Heart left ventricle (tissue), 16 donors: ENCODE results near the gene ANKRD17. TPM values are rescaled to one million over a fixed set of nuclear protein-coding genes. Genes with fewer than 3 reads are reported as not detected.

Experiments
- ATAC-seq, 4 donors: fragments of 200-7000 bp; cut with Tn5 transposase; one replicate each; pipeline ENCODE4 v1.9.1; 2020 to 2022; ENCODE audit warnings: moderate library complexity in 4 of 4, mild to moderate bottlenecking in 3 of 4, moderate number of reproducible peaks in 1 of 4
- DNase-seq, 5 donors: peaks; one replicate each; pipeline ENCODE4 v3.0.0-alpha.2; 2020
- H3K27ac ChIP-seq, 12 donors: fragments of 200-600 bp; sonication (generic) in 4 of 12; one replicate each; pipeline versions ENCODE4 v1.5.0 to v1.8.0; 2016 to 2022; ENCODE audit warnings: mild to moderate bottlenecking in 2 of 12
- H3K27me3 ChIP-seq, 9 donors: fragments of 200-600 bp; sonication (generic) in 2 of 9; one replicate each; pipeline versions ENCODE4 v1.5.1 to v1.8.0; 2016 to 2022; ENCODE audit warnings: mild to moderate bottlenecking in 3 of 9
- H3K36me3 ChIP-seq, 9 donors: fragments of 200-600 bp; sonication (generic) in 2 of 9; one replicate each; pipeline versions ENCODE4 v1.5.0 to v1.8.0; 2018 to 2022; ENCODE audit warnings: mild to moderate bottlenecking in 2 of 9
- H3K4me1 ChIP-seq, 12 donors: fragments of 200-600 bp; sonication (generic) in 4 of 12; one replicate each; pipeline versions ENCODE4 v1.5.0 to v1.8.0; 2016 to 2022; ENCODE audit warnings: mild to moderate bottlenecking in 3 of 12
- H3K4me3 ChIP-seq, 12 donors: fragments of 200-600 bp; sonication (generic) in 4 of 12; one replicate each; pipeline versions ENCODE4 v1.5.0 to v1.8.0; 2017 to 2022; ENCODE audit warnings: mild to moderate bottlenecking in 9 of 12, moderate library complexity in 4 of 12
- H3K9me3 ChIP-seq, 12 donors: fragments of 200-600 bp; sonication (generic) in 4 of 12; one replicate each; pipeline versions ENCODE4 v1.5.0 to v1.8.0; 2016 to 2022; ENCODE audit warnings: mild to moderate bottlenecking in 1 of 12
- POLR2A ChIP-seq, 2 donors: fragments of 450-650 bp; IDR thresholded peaks; one replicate each; pipeline ENCODE4 v1.6.1; 2017; ENCODE audit warnings: antibody characterized with exemption in 2 of 2, mild to moderate bottlenecking in 2 of 2, moderate library complexity in 2 of 2
- WGBS, 4 donors: extraction: QIAGEN DNeasy Blood & Tissue Kit in 2 of 4; methylation state at CpG; one replicate each; pipeline versions ENCODE4 v1.1.5 to v1.1.7; 2013 to 2018; 5-methylcytosine and 5-hydroxymethylcytosine counted together
- intact Hi-C, 10 donors: fragments of 100-400 bp; cut with DNase I; formaldehyde crosslinking; loops; one replicate each; pipeline versions ENCODE4 v1.11.1 to v1.14.2; 2022
- polyA plus RNA-seq, 2 donors: library from polyadenylated mRNA; stranded (reverse); fragments of 200-250 nt; gene quantifications; one replicate each; pipeline ENCODE4 v1.2.3, GENCODE V29; 2013
- total RNA-seq, 9 donors: library from RNA; depleted of rRNA in 2 of 9; stranded (reverse); fragments of >200 nt in 2 of 9; fragmentation: NEBNext Ultra II Directional in 3 of 9; extraction: Animal tissue kit (Norgen Biotek cat#: 25700) in 3 of 9; gene quantifications; one replicate each; pipeline versions ENCODE4 v1.1.0 to v1.2.4, GENCODE V29; 2016 to 2023
- TF ChIP-seq, protein P1 (sequence below), 12 donors: fragments of 200-600 bp; sonication (generic) in 4 of 12; IDR thresholded peaks; one replicate each; pipeline versions ENCODE4 v1.5.0 to v1.8.0; 2018 to 2022; ENCODE audit warnings: antibody characterized with exemption in 12 of 12, mild to moderate bottlenecking in 5 of 12
- donor health status: ischemic (EF 13 %, LVEDD 7.1; RV severe dilation, severe dysfunction).
- donor health status: healthy with polysubstance abuse.
- donor health status: DM: no; HTN: yes; CAD: no.
- donor health status: DM: no; HTN: no; CAD: no.
- donor health status: ischemic (EF 25% LVEDD 6.9; RV normal size, moderate dysfunction).
- donor health status: ischemic (EF 25% LVEDD 5.7; RV mildly dilated, moderate dysfunction).
- donor health status: healthy.
- donor health status: DM: yes; HTN: yes; CAD: no.
- donor health status: ischemic (EF 35%, LVEDD 5.7; RV mildly dilated, moderate dysfunction).
- donor health status: nonischemic (EF 11% LVEDD 7.7; RV severe dilation, severe dysfunction).
- donor health status: DM: yes; HTN: yes; CAD: no.
- donor health status: PGD.
- donor health status: ischemic (EF 29% LVEDD 5.4; RV normal size, mild dysfunction).
- donor health status: nonischemic (EF 23%, LVEDD 6.1; RV moderate dilation, normal function).

ANKRD17 gene
- total and polyA plus RNA-seq, 11 donors, result 13.0 to 67.1 (median 55.3) TPM

DNA sequence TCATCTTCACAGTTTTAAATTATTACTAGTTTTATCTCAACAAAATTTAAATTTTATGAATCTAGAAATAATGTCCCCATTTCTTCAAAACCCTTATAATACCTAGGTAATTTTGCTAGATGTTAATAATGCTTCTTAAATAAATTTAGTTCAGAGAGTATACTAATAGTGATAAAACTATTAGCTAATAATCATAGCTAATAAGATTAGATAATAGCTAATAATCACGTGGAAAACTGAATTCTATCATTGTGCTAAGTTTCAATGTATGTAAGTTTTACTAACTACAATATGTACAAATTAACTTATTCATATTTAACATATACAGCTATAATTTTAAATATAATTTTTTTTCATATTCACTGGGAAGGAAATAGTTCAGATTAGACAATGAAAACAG is 10.2 kb downstream of the ANKRD17 start:
- Histone ChIP-seq H3K36me3 (peaks cover 0 to 17% (median 11%) of the 10 kb centered on the region in 9 donors), H3K4me1 (peaks cover 0 to 57% (median 14%) of the 10 kb centered on the region in 12 donors), H3K9me3 (peaks cover 0 to 5% (median 0%) of the 10 kb centered on the region in 12 donors), H3K27ac (no peak overlapping the region), H3K4me3 (no peak overlapping the region), H3K27me3 (no peaks in the 10 kb centered on the region)
- DNase-seq, result no peak
- no peak for ATAC-seq
- intact Hi-C loops, result no loop called here
- TF ChIP-seq, protein P1, sequence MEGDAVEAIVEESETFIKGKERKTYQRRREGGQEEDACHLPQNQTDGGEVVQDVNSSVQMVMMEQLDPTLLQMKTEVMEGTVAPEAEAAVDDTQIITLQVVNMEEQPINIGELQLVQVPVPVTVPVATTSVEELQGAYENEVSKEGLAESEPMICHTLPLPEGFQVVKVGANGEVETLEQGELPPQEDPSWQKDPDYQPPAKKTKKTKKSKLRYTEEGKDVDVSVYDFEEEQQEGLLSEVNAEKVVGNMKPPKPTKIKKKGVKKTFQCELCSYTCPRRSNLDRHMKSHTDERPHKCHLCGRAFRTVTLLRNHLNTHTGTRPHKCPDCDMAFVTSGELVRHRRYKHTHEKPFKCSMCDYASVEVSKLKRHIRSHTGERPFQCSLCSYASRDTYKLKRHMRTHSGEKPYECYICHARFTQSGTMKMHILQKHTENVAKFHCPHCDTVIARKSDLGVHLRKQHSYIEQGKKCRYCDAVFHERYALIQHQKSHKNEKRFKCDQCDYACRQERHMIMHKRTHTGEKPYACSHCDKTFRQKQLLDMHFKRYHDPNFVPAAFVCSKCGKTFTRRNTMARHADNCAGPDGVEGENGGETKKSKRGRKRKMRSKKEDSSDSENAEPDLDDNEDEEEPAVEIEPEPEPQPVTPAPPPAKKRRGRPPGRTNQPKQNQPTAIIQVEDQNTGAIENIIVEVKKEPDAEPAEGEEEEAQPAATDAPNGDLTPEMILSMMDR (IDR thresholded peaks at IDR 0.05), result no peak
- no peak for TF ChIP-seq POLR2A (IDR thresholded peaks at IDR 0.05)
- 91 to 99% (median 92%) methylated on average over 1 of the region's 1 CpG for WGBS, 4 donors

DNA sequence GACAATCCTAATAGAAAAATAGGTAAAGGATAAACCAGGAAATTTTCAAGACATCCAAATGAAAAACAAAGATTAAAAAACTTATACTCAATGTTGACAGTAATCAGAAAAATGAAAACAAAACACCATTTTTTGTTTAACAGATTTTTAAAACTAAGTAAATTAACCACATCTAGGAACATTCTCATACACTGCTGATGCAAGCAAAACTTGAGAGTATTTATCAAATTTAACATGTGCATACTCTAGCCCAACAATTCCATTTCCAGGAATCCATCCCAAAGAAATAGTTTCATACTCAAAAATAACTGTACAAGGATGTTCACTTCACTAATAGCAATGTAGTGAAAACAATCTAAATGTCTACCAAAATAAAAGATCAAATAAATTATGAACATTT is 11.5 kb downstream of the ANKRD17 start:
- Histone ChIP-seq H3K4me1 (peaks cover 0 to 53% (median 13%) of the 10 kb centered on the region in 12 donors), H3K27me3 (no peaks in the 10 kb centered on the region), H3K27ac (no peak overlapping the region), H3K9me3 (peaks cover 0 to 5% (median 0%) of the 10 kb centered on the region in 12 donors), H3K4me3 (no peak overlapping the region), H3K36me3 (peaks cover 0 to 5% (median 0%) of the 10 kb centered on the region in 9 donors)
- no peak for DNase-seq
- TF ChIP-seq POLR2A (IDR thresholded peaks at IDR 0.05), result no peak
- no peak for ATAC-seq
- intact Hi-C loops, result no loop called here

DNA sequence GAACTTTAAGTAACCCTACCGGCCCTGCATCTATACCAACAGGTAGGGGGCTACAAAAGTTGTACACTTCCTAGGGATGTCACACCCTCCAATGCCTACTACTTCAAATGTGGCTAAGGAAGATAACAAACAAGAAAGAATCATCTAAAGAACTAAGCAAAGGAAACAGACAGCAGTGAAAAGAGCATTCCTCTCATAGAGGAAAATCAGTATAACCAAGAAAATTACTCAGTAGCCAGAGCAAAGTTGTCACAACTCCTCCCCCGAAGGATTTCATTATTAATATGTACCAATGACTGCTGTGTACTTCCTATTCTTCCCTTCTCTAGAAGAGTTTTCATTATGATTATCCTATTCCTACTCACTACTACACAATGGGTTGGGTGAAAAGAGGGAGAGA is 12.6 kb downstream of the ANKRD17 start:
- Histone ChIP-seq H3K4me1 (peaks cover 0 to 52% (median 12%) of the 10 kb centered on the region in 12 donors), H3K27me3 (no peaks in the 10 kb centered on the region), H3K9me3 (peaks cover 0 to 5% (median 0%) of the 10 kb centered on the region in 12 donors), H3K36me3 (peaks cover 0 to 3% (median 0%) of the 10 kb centered on the region in 9 donors), H3K27ac (no peak overlapping the region), H3K4me3 (no peak overlapping the region)
- intact Hi-C loops, result no loop called here
- ATAC-seq (no peak), DNase-seq (no peak)
- TF ChIP-seq, protein P1 (IDR thresholded peaks at IDR 0.05), result no peak
- TF ChIP-seq POLR2A (IDR thresholded peaks at IDR 0.05), result no peak
- 85 to 88% (median 85%) methylated on average over 2 of the region's 2 CpGs for WGBS, 4 donors

DNA sequence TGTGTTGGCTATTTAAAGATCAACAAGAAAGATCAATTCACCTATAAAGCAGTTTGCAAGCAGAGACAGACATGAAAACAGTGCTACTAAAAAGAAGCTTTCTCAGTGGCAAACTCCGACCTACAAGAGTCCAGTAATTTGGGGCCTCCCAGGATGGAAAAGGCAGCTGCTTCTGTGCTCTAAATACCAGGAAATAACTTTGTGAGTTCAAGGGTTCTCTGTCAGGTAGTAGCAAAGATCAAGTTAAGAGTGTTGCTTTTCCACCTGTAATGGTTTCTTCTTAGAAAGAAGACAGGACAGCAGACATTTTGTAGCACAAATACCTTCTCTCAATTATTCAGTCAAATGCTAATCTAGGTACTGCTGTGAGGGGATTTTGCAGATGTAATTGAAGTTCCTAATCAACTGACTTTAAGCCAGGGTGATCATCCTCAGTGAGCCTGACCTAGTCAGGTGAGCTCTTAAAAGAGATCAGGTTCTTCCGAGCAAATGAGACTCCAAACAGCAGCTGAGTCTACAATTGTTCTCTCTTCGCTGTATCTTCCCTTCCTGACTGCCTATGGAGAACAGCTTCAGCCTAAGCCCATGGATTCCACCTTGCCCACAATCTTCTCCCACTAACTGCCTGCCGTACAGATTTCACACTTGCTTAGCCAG is 13.5 kb downstream of the ANKRD17 start:
- peaks cover 0 to 3% (median 0%) of the 10 kb centered on the region in 9 donors for H3K36me3 ChIP-seq
- WGBS, 4 donors, result 84 to 92% (median 89%) methylated on average over 4 of the region's 4 CpGs
- no peak overlapping the region for H3K27ac ChIP-seq
- no peak overlapping the region for H3K4me3 ChIP-seq
- H3K9me3 ChIP-seq, result peaks cover 0 to 5% (median 0%) of the 10 kb centered on the region in 12 donors
- peaks cover 0 to 52% (median 12%) of the 10 kb centered on the region in 12 donors for H3K4me1 ChIP-seq
- TF ChIP-seq, protein P1 (IDR thresholded peaks at IDR 0.05), result no peak
- TF ChIP-seq POLR2A (IDR thresholded peaks at IDR 0.05), result no peak
- DNase-seq, result no peak
- intact Hi-C loops, result no loop called here
- no peak for ATAC-seq
- no peaks in the 10 kb centered on the region for H3K27me3 ChIP-seq
